HepG2 (cell line): Measurements from ENCODE around the gene BLOC1S1. TPM values are rescaled to one million over a fixed set of nuclear protein-coding genes. Genes with fewer than 3 reads are reported as not detected.

Experiments used
- ETV6 ChIP-seq: sonication (generic); formaldehyde crosslinking; conservative IDR thresholded peaks from 2 replicates; pipeline ENCODE4 v1.4.0; 2020; ENCODE audit warnings: missing genetic modification reagents
- FOSL1 ChIP-seq: sonication (generic); formaldehyde crosslinking; IDR thresholded peaks from 2 replicates; pipeline ENCODE4 v1.9.0; 2021; ENCODE audit warnings: missing genetic modification reagents, borderline replicate concordance
- FOXA3 ChIP-seq: IDR thresholded peaks from 2 replicates; pipeline ENCODE4 v1.6.1; 2016; ENCODE audit warnings: missing genetic modification reagents, missing compliant biosample characterization
- MAZ ChIP-seq, 2 experiments: sonication (generic) in 1 of 2; formaldehyde crosslinking in 1 of 2; IDR thresholded peaks; 2 replicates each; pipeline versions ENCODE4 v1.5.0 to v1.6.1; 2012 to 2020; ENCODE audit warnings: low read depth in 2 of 2, mild to moderate bottlenecking in 2 of 2, borderline replicate concordance in 1 of 2, improper control_type of control experiment in 1 of 2, low read length in 1 of 2, missing genetic modification reagents in 1 of 2, moderate library complexity in 1 of 2
- NFE2L1 ChIP-seq: sonication (generic); formaldehyde crosslinking; IDR thresholded peaks from 2 replicates; pipeline ENCODE4 v1.4.0; 2020; ENCODE audit warnings: missing genetic modification reagents, mild to moderate bottlenecking, borderline replicate concordance
- PRDM15 ChIP-seq: sonication (generic); formaldehyde crosslinking; IDR thresholded peaks from 2 replicates; pipeline ENCODE4 v1.4.0; 2020; ENCODE audit warnings: missing genetic modification reagents
- RAD51 ChIP-seq: fragments of 450-650 bp; IDR thresholded peaks from 2 replicates; pipeline ENCODE4 v1.6.1; 2016; ENCODE audit warnings: borderline replicate concordance
- RNF2 ChIP-seq: fragments of 450-650 bp; conservative IDR thresholded peaks from 2 replicates; pipeline ENCODE4 v1.6.1; 2016; ENCODE audit warnings: low read depth
- SMYD3 ChIP-seq: sonication (generic); formaldehyde crosslinking; IDR thresholded peaks from 2 replicates; pipeline ENCODE4 v1.8.1; 2023; ENCODE audit warnings: mild to moderate bottlenecking, missing genetic modification reagents
- ZFP36 ChIP-seq: fragments of 150-350 bp; IDR thresholded peaks from 2 replicates; pipeline ENCODE4 v1.6.1; 2018; ENCODE audit warnings: borderline replicate concordance, low read length, low read depth; ENCODE audit not compliant: partially characterized antibody
- ZNF572 ChIP-seq: sonication (generic); formaldehyde crosslinking; IDR thresholded peaks from 2 replicates; pipeline ENCODE4 v1.5.1; 2020; ENCODE audit warnings: mild to moderate bottlenecking, missing genetic modification reagents
- ZNF576 ChIP-seq: sonication (generic); formaldehyde crosslinking; IDR thresholded peaks from 2 replicates; pipeline ENCODE4 v1.4.0; 2020; ENCODE audit warnings: mild to moderate bottlenecking, missing genetic modification reagents
- ZNF839 ChIP-seq: sonication (generic); formaldehyde crosslinking; IDR thresholded peaks from 2 replicates; pipeline ENCODE4 v1.4.0; 2020; ENCODE audit warnings: missing genetic modification reagents, mild to moderate bottlenecking, borderline replicate concordance
- polyA plus RNA-seq, 8 experiments: library from polyadenylated mRNA; depleted of rRNA in 3 of 8; stranded (reverse) in 7 of 8; unstranded in 1 of 8; fragments of >200 nt; fragmentation: Illumina TruSeq in 4 of 8; extraction: Trizol in 4 of 8; gene quantifications; 2 replicates each; pipeline versions ENCODE4 v1.2.1 to v1.2.3, GENCODE V29; 2011 to 2016; ENCODE audit warnings: low read depth in 4 of 8, missing spikeins in 1 of 8, mixed read lengths in 1 of 8; ENCODE audit not compliant: insufficient read depth in 1 of 8
- total RNA-seq, 5 experiments: library from RNA; depleted of rRNA; stranded (reverse); fragments of >200 nt; fragmentation: Illumina TruSeq; extraction: Trizol; gene quantifications; 2 replicates each; pipeline ENCODE4 v1.2.3, GENCODE V29; 2016; ENCODE audit warnings: low read depth in 1 of 5
- TF ChIP-seq, protein P1 (sequence below): conservative IDR thresholded peaks from 2 replicates; pipeline ENCODE4 v1.6.1; 2018; ENCODE audit warnings: missing genetic modification reagents
- TF ChIP-seq, protein P2 (sequence below): IDR thresholded peaks from 2 replicates; pipeline ENCODE4 v1.4.0; 2020; ENCODE audit warnings: mild to moderate bottlenecking, missing genetic modification reagents
- TF ChIP-seq, protein P3 (sequence below): sonication (generic); formaldehyde crosslinking; IDR thresholded peaks from 2 replicates; pipeline ENCODE4 v1.4.0; 2020; ENCODE audit warnings: missing genetic modification reagents

The BLOC1S1 gene
- total and polyA plus RNA-seq, 2 of the 13 experiments (the other 11 are each of a cell fraction or from before 2014, with no cell fraction given), result 55.1 to 95.3 TPM

- TF ChIP-seq MAZ (IDR thresholded peaks at IDR 0.05; ENCODE audit: borderline replicate concordance, low read depth, low read length), result no peak
- no peak; the same call in 1 of the 2 replicates for TF ChIP-seq MAZ (CRISPR knock-in tag; IDR thresholded peaks at IDR 0.05; ENCODE audit: low read depth)
- TF ChIP-seq, protein P1, sequence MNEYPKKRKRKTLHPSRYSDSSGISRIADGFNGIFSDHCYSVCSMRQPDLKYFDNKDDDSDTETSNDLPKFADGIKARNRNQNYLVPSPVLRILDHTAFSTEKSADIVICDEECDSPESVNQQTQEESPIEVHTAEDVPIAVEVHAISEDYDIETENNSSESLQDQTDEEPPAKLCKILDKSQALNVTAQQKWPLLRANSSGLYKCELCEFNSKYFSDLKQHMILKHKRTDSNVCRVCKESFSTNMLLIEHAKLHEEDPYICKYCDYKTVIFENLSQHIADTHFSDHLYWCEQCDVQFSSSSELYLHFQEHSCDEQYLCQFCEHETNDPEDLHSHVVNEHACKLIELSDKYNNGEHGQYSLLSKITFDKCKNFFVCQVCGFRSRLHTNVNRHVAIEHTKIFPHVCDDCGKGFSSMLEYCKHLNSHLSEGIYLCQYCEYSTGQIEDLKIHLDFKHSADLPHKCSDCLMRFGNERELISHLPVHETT (CRISPR knock-in tag), result no peak
- TF ChIP-seq ETV6, result no peak
- no peak for TF ChIP-seq RAD51
- no peak for TF ChIP-seq PRDM15
- no peak for TF ChIP-seq RNF2
- TF ChIP-seq NFE2L1, result no peak
- TF ChIP-seq, protein P2, sequence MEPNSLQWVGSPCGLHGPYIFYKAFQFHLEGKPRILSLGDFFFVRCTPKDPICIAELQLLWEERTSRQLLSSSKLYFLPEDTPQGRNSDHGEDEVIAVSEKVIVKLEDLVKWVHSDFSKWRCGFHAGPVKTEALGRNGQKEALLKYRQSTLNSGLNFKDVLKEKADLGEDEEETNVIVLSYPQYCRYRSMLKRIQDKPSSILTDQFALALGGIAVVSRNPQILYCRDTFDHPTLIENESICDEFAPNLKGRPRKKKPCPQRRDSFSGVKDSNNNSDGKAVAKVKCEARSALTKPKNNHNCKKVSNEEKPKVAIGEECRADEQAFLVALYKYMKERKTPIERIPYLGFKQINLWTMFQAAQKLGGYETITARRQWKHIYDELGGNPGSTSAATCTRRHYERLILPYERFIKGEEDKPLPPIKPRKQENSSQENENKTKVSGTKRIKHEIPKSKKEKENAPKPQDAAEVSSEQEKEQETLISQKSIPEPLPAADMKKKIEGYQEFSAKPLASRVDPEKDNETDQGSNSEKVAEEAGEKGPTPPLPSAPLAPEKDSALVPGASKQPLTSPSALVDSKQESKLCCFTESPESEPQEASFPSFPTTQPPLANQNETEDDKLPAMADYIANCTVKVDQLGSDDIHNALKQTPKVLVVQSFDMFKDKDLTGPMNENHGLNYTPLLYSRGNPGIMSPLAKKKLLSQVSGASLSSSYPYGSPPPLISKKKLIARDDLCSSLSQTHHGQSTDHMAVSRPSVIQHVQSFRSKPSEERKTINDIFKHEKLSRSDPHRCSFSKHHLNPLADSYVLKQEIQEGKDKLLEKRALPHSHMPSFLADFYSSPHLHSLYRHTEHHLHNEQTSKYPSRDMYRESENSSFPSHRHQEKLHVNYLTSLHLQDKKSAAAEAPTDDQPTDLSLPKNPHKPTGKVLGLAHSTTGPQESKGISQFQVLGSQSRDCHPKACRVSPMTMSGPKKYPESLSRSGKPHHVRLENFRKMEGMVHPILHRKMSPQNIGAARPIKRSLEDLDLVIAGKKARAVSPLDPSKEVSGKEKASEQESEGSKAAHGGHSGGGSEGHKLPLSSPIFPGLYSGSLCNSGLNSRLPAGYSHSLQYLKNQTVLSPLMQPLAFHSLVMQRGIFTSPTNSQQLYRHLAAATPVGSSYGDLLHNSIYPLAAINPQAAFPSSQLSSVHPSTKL (CRISPR knock-in tag), result peak; percentile 70
- TF ChIP-seq, protein P3, sequence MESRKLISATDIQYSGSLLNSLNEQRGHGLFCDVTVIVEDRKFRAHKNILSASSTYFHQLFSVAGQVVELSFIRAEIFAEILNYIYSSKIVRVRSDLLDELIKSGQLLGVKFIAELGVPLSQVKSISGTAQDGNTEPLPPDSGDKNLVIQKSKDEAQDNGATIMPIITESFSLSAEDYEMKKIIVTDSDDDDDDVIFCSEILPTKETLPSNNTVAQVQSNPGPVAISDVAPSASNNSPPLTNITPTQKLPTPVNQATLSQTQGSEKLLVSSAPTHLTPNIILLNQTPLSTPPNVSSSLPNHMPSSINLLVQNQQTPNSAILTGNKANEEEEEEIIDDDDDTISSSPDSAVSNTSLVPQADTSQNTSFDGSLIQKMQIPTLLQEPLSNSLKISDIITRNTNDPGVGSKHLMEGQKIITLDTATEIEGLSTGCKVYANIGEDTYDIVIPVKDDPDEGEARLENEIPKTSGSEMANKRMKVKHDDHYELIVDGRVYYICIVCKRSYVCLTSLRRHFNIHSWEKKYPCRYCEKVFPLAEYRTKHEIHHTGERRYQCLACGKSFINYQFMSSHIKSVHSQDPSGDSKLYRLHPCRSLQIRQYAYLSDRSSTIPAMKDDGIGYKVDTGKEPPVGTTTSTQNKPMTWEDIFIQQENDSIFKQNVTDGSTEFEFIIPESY (CRISPR knock-in tag), result 0 out of 2 replicates have a peak, but pooled peaks have one; percentile 8
- peak; percentile 47 for TF ChIP-seq FOXA3
- TF ChIP-seq SMYD3 (CRISPR knock-in tag), result no peak
- TF ChIP-seq ZFP36, result no peak
- no peak for TF ChIP-seq FOSL1 (CRISPR knock-in tag)
- no peak for TF ChIP-seq ZNF839
- TF ChIP-seq ZNF576 (CRISPR knock-in tag), result no peak
- TF ChIP-seq ZNF572, result no peak
These were observed 34.4 kb upstream of the BLOC1S1 start (continued) for GRCh38 chr12:55681142-55682077.
